ENCODE data around the gene RASGRF2. TPM values are rescaled to one million over a fixed set of nuclear protein-coding genes. Genes with fewer than 3 reads are reported as not detected.

RASGRF2 gene
- total RNA-seq, 1 donor from 2014 or later = 0.92 TPM

DNA sequence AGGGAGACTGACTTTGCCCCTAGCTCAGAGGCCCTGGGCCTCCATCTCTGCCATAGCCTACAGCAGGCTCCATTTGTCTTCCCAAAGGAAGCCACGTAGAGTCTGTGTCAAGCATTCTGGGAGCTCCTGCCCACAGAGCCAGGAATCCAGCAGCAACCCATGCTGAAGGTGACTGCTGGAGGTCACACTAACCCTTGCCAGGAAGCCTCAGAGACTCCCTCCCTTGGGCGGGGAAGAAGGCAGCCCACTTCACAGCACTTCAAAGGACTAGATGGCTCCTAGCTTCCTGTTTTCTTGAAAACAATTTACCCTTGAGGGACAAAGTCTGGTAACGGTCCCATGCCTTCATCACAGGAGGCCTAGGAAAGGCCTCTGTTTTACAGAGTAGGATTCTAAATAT, 274.6 kb downstream of the RASGRF2 start:
- Mint-ChIP-seq H3K4me1 (ENCODE audit: low read depth) (peaks cover 2% of the 10 kb centered on the region), H3K27me3 (ENCODE audit: low read depth) (no peaks in the 10 kb centered on the region), H3K4me3 (ENCODE audit: unreplicated experiment) (no peak overlapping the region), H3K9me3 (ENCODE audit: low read depth) (no peaks in the 10 kb centered on the region), H3K36me3 (ENCODE audit: low read depth) (peaks cover 1% of the 10 kb centered on the region), H3K27ac (ENCODE audit: unreplicated experiment) (no peak overlapping the region)
- TF ChIP-seq, protein P1, sequence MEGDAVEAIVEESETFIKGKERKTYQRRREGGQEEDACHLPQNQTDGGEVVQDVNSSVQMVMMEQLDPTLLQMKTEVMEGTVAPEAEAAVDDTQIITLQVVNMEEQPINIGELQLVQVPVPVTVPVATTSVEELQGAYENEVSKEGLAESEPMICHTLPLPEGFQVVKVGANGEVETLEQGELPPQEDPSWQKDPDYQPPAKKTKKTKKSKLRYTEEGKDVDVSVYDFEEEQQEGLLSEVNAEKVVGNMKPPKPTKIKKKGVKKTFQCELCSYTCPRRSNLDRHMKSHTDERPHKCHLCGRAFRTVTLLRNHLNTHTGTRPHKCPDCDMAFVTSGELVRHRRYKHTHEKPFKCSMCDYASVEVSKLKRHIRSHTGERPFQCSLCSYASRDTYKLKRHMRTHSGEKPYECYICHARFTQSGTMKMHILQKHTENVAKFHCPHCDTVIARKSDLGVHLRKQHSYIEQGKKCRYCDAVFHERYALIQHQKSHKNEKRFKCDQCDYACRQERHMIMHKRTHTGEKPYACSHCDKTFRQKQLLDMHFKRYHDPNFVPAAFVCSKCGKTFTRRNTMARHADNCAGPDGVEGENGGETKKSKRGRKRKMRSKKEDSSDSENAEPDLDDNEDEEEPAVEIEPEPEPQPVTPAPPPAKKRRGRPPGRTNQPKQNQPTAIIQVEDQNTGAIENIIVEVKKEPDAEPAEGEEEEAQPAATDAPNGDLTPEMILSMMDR (IDR thresholded peaks at IDR 0.05) = no peak
- no peak for DNase-seq (ENCODE audit: low spot score)

- Mint-ChIP-seq H3K4me3 (ENCODE audit: unreplicated experiment) (no peak overlapping the region), H3K27ac (ENCODE audit: unreplicated experiment) (no peak overlapping the region), H3K27me3 (ENCODE audit: low read depth) (no peaks in the 10 kb centered on the region), H3K4me1 (ENCODE audit: low read depth) (peaks cover 2% of the 10 kb centered on the region), H3K36me3 (ENCODE audit: low read depth) (peaks cover 1% of the 10 kb centered on the region), H3K9me3 (ENCODE audit: low read depth) (no peaks in the 10 kb centered on the region)
- TF ChIP-seq, protein P1 (IDR thresholded peaks at IDR 0.05) = no peak
- DNase-seq (ENCODE audit: low spot score) = no peak
These were observed 275.3 kb downstream of the RASGRF2 start for GRCh38 chr5:81235287-81236072.

DNA sequence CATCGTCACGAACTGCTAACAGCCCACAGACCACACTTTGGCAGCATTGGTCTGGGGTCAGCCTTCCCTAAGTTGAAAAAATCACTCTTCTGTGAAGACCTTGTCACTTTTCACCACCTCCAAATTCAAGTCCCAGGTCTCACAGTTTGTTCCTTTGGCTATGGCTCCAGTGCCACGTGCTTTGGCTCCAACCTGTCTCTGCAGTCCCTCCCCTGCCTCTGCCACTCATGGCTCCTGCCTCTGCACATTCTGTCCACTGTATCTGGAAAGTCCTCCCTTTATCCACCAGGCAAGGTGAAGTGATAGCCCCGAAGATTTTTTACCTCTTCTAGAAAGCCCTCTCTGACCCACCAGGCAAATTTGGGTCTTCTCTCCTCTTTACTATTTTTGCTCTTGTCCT, 278.3 kb downstream of the RASGRF2 start:
- no peak overlapping the region for H3K4me3 Mint-ChIP-seq (ENCODE audit: unreplicated experiment)
- H3K9me3 Mint-ChIP-seq (ENCODE audit: low read depth) = no peaks in the 10 kb centered on the region
- H3K4me1 Mint-ChIP-seq (ENCODE audit: low read depth) = peaks cover 7% of the 10 kb centered on the region
- H3K36me3 Mint-ChIP-seq (ENCODE audit: low read depth) = peaks cover 1% of the 10 kb centered on the region
- TF ChIP-seq, protein P1 (IDR thresholded peaks at IDR 0.05) = no peak
- no peak overlapping the region for H3K27ac Mint-ChIP-seq (ENCODE audit: unreplicated experiment)
- no peaks in the 10 kb centered on the region for H3K27me3 Mint-ChIP-seq (ENCODE audit: low read depth)
- no peak for DNase-seq (ENCODE audit: low spot score)

GRCh38 chr5:81239613-81240012, 279.4 kb downstream of the RASGRF2 start:
- TF ChIP-seq, protein P1 (IDR thresholded peaks at IDR 0.05) = no peak
- Mint-ChIP-seq H3K27me3 (ENCODE audit: low read depth) (no peaks in the 10 kb centered on the region), H3K27ac (ENCODE audit: unreplicated experiment) (no peak overlapping the region), H3K9me3 (ENCODE audit: low read depth) (no peaks in the 10 kb centered on the region), H3K4me3 (ENCODE audit: unreplicated experiment) (no peak overlapping the region), H3K4me1 (ENCODE audit: low read depth) (peaks cover 7% of the 10 kb centered on the region), H3K36me3 (ENCODE audit: low read depth) (peaks cover 1% of the 10 kb centered on the region)
- DNase-seq (ENCODE audit: low spot score) = no peak

DNA sequence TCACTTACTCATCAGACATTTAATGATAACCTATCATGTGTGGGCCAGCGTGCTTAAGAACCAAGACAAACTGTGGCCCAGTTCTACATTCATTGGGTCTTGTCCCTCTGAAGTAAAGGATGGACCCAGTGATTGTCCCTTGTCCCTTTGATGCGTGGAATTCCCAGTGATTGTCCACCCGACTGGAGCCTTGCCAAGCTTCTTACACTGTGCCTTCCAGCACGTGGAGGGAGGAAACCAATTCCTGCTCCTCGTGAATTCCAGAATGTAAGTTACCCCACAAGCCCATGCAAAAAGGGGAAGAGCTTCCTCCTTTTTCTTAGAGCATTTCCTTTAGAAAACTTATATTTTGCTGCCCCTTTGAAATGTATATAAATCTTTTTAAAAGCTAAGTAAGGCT, 280.8 kb downstream of the RASGRF2 start:
- Mint-ChIP-seq H3K4me1 (ENCODE audit: low read depth) (peaks cover 7% of the 10 kb centered on the region), H3K4me3 (ENCODE audit: unreplicated experiment) (no peak overlapping the region), H3K27me3 (ENCODE audit: low read depth) (no peaks in the 10 kb centered on the region), H3K36me3 (ENCODE audit: low read depth) (peaks cover 1% of the 10 kb centered on the region), H3K27ac (ENCODE audit: unreplicated experiment) (no peak overlapping the region), H3K9me3 (ENCODE audit: low read depth) (no peaks in the 10 kb centered on the region)
- TF ChIP-seq, protein P1 (IDR thresholded peaks at IDR 0.05) = no peak
- no peak for DNase-seq (ENCODE audit: low spot score)
